AG09309 (cell line): ENCODE measurements around the gene ABAT.
"Not testable (repeated sequence)": the region's sequence is repeated elsewhere in the genome, so short reads cannot be mapped to it uniquely, and the experiment has no call there.

Experiments used
- DNase-seq: peaks from one replicate; pipeline ENCODE4 v3.0.0-alpha.2; 2010; ENCODE audit warnings: low read depth
- H3K4me3 ChIP-seq: 2 replicates; pipeline ENCODE4 v1.5.1; 2011; ENCODE audit warnings: mild to moderate bottlenecking, low read depth, low read length, moderate library complexity; ENCODE audit not compliant: control insufficient read depth
- TF ChIP-seq, protein P1 (sequence below): IDR thresholded peaks from 2 replicates; pipeline ENCODE4 v1.5.1; 2011; ENCODE audit warnings: mild to moderate bottlenecking, low read depth, low read length, inconsistent platforms; ENCODE audit not compliant: insufficient read depth, control insufficient read depth; ENCODE audit errors: missing control alignments

The ABAT gene

DNA sequence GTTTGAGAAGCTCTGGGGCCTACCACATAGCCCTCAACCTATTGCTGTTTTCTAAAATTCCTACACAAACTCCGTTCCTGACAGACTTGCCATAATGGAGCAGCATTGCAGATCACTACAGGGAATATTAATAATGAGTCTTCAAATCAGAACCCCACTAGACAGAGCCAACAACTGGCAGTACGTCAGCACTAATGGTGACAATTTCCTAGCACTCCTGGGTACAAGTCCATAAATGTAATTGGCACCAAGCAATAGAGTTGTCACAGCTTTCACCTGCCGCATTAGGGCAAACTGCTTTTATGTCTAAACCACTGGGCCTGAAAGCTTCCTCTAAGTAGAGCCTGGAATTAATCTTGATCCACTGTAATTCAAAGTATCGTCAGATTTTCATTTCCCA lies 25.5 kb upstream of the ABAT start:
- H3K4me3 ChIP-seq = no peak overlapping the region
- DNase-seq = no peak

DNA sequence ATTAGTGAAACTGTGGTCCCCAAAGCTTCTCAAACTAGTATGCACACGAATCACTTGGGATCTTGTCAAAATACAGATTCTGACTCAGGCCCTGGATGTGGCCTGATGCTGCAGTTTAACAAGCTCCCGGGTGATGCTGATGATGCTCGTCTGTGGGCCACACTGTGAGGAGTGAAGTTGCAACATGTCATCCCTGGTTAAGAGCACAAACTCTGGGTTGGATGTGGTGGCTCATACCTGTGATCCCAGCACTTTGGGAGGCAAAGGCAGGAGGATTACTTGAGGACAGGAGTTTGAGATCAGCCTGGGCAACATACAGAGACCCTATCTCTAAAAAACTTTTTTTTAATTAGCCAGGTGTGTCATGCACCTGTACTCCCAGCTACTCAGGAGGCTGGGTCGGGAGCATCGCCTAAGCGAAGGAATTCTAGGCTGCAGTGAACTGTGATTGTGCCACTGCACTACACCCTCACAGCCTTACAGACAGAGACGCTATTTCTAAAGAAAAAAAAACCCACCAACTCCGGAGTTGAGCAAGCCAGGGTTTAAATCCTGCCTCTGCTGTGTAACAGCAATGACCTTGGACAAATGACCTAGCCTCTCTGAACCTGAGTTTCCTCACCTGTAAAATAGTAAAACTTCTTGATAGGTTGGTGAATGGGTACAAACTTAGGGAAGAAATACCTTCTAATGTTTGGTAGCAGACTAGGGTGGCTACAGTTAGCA lies 24.4 kb upstream of the ABAT start:
- TF ChIP-seq, protein P1, sequence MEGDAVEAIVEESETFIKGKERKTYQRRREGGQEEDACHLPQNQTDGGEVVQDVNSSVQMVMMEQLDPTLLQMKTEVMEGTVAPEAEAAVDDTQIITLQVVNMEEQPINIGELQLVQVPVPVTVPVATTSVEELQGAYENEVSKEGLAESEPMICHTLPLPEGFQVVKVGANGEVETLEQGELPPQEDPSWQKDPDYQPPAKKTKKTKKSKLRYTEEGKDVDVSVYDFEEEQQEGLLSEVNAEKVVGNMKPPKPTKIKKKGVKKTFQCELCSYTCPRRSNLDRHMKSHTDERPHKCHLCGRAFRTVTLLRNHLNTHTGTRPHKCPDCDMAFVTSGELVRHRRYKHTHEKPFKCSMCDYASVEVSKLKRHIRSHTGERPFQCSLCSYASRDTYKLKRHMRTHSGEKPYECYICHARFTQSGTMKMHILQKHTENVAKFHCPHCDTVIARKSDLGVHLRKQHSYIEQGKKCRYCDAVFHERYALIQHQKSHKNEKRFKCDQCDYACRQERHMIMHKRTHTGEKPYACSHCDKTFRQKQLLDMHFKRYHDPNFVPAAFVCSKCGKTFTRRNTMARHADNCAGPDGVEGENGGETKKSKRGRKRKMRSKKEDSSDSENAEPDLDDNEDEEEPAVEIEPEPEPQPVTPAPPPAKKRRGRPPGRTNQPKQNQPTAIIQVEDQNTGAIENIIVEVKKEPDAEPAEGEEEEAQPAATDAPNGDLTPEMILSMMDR = no peak
- no peak for DNase-seq

More for the DNA sequence above, 25.5 kb upstream of the ABAT start:
- TF ChIP-seq, protein P1 = no peak

GRCh38 chr16:8651958-8652357 lies 22.5 kb upstream of the ABAT start:
- not testable (repeated sequence) for DNase-seq, H3K4me3 ChIP-seq
- TF ChIP-seq, protein P1 = peak; percentile 54

More for the DNA sequence above, 24.4 kb upstream of the ABAT start:
- no peak overlapping the region for H3K4me3 ChIP-seq

- no peak overlapping the region for H3K4me3 ChIP-seq
- no peak for DNase-seq
- TF ChIP-seq, protein P1 = no peak
Observed at GRCh38 chr16:8655184-8655717, 19.2 kb upstream of the ABAT start.

DNA sequence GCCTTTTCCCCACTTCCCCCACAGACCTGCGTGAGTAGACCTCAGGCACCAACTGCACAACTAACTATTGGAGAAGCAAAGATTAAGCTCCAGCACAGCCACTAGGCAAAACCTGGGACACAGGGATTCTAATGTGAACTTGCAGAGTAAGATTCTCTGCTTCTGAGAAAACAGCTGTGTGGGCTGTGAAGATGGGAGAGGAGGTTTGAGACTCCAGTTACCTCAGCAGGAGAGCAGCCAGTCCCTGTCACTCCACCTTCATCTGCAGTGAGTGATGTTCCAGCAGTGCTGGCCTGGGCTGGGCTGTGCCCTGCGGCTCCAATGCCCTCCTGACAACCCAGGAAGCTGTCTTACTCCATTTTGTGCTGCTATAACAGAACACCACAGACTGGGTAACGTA lies 18.0 kb upstream of the ABAT start:
- no peak overlapping the region for H3K4me3 ChIP-seq
- TF ChIP-seq, protein P1 = no peak
- DNase-seq = no peak

DNA sequence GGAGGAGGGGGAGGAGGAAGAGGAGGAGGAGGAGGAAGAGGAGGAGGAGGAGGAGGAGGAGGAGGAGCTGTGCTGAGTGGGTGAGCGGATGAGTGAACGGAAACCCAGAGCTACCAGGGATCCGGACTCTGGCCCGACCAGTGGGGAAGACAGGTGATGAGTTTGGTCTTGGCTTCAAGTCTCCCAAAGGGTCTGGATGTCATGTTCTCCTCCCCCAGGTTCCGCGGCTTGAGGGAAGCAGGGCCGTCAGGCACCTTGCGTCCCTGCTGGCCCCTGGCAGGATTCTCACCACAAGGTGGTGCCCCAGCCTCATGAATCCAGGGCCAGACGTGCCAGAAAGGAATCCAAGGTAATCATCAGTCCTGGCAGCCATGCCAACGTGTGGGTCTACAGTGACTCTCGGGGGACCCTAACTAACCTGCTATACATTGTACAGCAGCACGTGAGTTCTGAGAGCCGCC lies 13.5 kb upstream of the ABAT start:
- TF ChIP-seq, protein P1 = peak; percentile 83

More for the DNA sequence above, 13.5 kb upstream of the ABAT start:
- H3K4me3 ChIP-seq = no peak overlapping the region; the same call in 1 of the 2 replicates
- no peak for DNase-seq
